ENCODE measurements around the gene ETV4. TPM values are rescaled to one million over a fixed set of nuclear protein-coding genes. Genes with fewer than 3 reads are reported as not detected.
A peak's percentile ranks its signal among the peaks of the same experiment; 100 is the strongest.

ETV4 gene
- total and polyA plus RNA-seq, 2 of the 13 experiments (the other 11 are each of a cell fraction or from before 2014, with no cell fraction given), result 128 to 330 TPM

GRCh38 chr17:43483674-43484551 is 62.2 kb downstream of the ETV4 start, which contains the start of gene DHX8 (continued):
- TF ChIP-seq FUBP1 (CRISPR knock-in tag; IDR thresholded peaks at IDR 0.05; ENCODE audit: borderline replicate concordance), result peak; percentile 46; the same call in 1 of the 2 replicates
- peak; percentile 34 for TF ChIP-seq HNRNPLL (IDR thresholded peaks at IDR 0.05; ENCODE audit: low read depth, low read length, poor library complexity, severe bottlenecking)
- no peak for TF ChIP-seq CSRNP1 (CRISPR knock-in tag; IDR thresholded peaks at IDR 0.05)
- peak; percentile 84 for TF ChIP-seq NFYC (CRISPR knock-in tag; IDR thresholded peaks at IDR 0.05)
- peak; percentile 49; the same call in 1 of the 2 replicates for TF ChIP-seq NR2F2 (IDR thresholded peaks at IDR 0.05; ENCODE audit: borderline replicate concordance, low read depth)
- TF ChIP-seq ZHX1 (CRISPR knock-in tag; IDR thresholded peaks at IDR 0.05; ENCODE audit: low read depth), result peak; percentile 93
- TF ChIP-seq KIAA2018 (CRISPR knock-in tag; IDR thresholded peaks at IDR 0.05; ENCODE audit: borderline replicate concordance), result peak; percentile 33; the same call in 1 of the 2 replicates
- no peak for TF ChIP-seq ZNF367 (CRISPR knock-in tag; IDR thresholded peaks at IDR 0.05; ENCODE audit: borderline replicate concordance)
- TF ChIP-seq NAIF1 (CRISPR knock-in tag; IDR thresholded peaks at IDR 0.05; ENCODE audit: borderline replicate concordance), result peak; percentile 72; the same call in 1 of the 2 replicates
- TF ChIP-seq ZEB1 (IDR thresholded peaks at IDR 0.05; ENCODE audit: insufficient replicate concordance, low read depth), result peak; percentile 74
- peak; percentile 99 for TF ChIP-seq ZNF350 (CRISPR knock-in tag; IDR thresholded peaks at IDR 0.05; ENCODE audit: borderline replicate concordance, low read depth)
- no peak for TF ChIP-seq ATAD3A (CRISPR knock-in tag; IDR thresholded peaks at IDR 0.05)
